Measurements from ENCODE around the gene CDH26.

DNA sequence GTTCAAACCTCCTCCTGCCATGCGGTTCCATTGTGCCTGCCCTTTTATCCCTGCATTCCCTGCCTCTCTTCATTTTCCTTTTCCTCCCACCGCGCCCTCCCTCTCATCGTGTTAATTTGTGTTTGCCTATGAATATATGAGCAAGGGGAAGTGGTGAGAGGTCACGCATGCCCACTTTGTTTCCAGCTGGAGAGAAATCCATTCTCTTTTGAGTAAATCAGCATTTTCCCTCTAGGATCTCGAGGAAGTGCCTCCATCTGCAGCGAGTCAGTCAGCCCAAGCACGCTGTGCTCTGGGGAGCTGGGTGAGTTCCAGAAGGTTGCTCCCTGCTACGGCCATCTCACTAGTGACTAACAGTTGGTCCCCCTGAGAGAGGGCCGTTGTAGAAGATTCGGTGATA, 42.9 kb downstream of the CDH26 start:
- TF ChIP-seq, protein P1, sequence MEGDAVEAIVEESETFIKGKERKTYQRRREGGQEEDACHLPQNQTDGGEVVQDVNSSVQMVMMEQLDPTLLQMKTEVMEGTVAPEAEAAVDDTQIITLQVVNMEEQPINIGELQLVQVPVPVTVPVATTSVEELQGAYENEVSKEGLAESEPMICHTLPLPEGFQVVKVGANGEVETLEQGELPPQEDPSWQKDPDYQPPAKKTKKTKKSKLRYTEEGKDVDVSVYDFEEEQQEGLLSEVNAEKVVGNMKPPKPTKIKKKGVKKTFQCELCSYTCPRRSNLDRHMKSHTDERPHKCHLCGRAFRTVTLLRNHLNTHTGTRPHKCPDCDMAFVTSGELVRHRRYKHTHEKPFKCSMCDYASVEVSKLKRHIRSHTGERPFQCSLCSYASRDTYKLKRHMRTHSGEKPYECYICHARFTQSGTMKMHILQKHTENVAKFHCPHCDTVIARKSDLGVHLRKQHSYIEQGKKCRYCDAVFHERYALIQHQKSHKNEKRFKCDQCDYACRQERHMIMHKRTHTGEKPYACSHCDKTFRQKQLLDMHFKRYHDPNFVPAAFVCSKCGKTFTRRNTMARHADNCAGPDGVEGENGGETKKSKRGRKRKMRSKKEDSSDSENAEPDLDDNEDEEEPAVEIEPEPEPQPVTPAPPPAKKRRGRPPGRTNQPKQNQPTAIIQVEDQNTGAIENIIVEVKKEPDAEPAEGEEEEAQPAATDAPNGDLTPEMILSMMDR (IDR thresholded peaks at IDR 0.05; ENCODE audit: low read depth, low read length), result no peak
- TF ChIP-seq EZH2phosphoT487 (IDR thresholded peaks at IDR 0.05; ENCODE audit: low read depth), result no peak
